K562 (cell line): ENCODE data around the gene IL1F10. TPM values are rescaled to one million over a fixed set of nuclear protein-coding genes. Genes with fewer than 3 reads are reported as not detected.

Experiments used
- ATAC-seq: fragments of 200-7000 bp; cut with Tn5 transposase; 3 replicates; pipeline ENCODE4 v1.9.1; 2020; ENCODE audit warnings: moderate library complexity
- BruUV-seq: library from RNA; stranded (reverse); fragments of 400-500 nt; replicated peaks from 2 replicates; lab custom pipeline; 2021; lab: Mats Ljungman, UMichigan
- CTCF ChIA-PET: fragments of 300-600 bp; formaldehyde crosslinking; extraction: SDS; loops from one replicate; lab custom pipeline; 2021; ENCODE audit warnings: low intra/inter-chr PET ratio; lab: Yijun Ruan, JAX
- POLR2A ChIA-PET: fragments of 300-600, 350-650 bp; sonication (Branson Sonifier 250); formaldehyde crosslinking; extraction: SDS; loops from one replicate; lab custom pipeline; 2021; ENCODE audit warnings: antibody characterized with exemption, inconsistent platforms; lab: Yijun Ruan, JAX
- DNase-seq, 4 experiments: peaks; one replicate each; pipeline versions ENCODE4 v3.0.0 to v3.0.0-alpha.2; 2011 to 2018; ENCODE audit warnings: low spot score in 3 of 4, mixed read lengths in 3 of 4; ENCODE audit errors: extremely low read depth in 1 of 4
- FAIRE-seq: peaks from 2 replicates; lab custom pipeline; 2011; peaks lifted over from hg19 to GRCh38; lab: Jason Lieb, UNC
- H2AFZ ChIP-seq: 2 replicates; pipeline ENCODE4 v1.6.0; 2011; ENCODE audit warnings: low read depth, low read length, control low read depth, inconsistent platforms
- H3K27ac ChIP-seq: fragments of 200-600 bp; 3 replicates; pipeline ENCODE4 v1.8.0; 2011; ENCODE audit warnings: low read depth, mild to moderate bottlenecking, control low read depth, inconsistent platforms, low read length, moderate library complexity, mixed read lengths; ENCODE audit errors: extremely low read depth
- H3K27me3 ChIP-seq, 2 experiments: fragments of 300-600 bp in 1 of 2; 2 replicates in 1 of 2; 3 replicates in 1 of 2; pipeline versions ENCODE4 v1.6.0 to v1.8.0; 2011; ENCODE audit warnings: inconsistent platforms in 2 of 2, low read length in 2 of 2, mild to moderate bottlenecking in 1 of 2, mixed read lengths in 1 of 2, moderate library complexity in 1 of 2; ENCODE audit not compliant: control insufficient read depth in 2 of 2, insufficient read depth in 2 of 2
- H3K36me3 ChIP-seq: fragments of 300-600 bp; 3 replicates; pipeline ENCODE4 v1.8.0; 2011; ENCODE audit warnings: mild to moderate bottlenecking, low read length, inconsistent platforms; ENCODE audit not compliant: control insufficient read depth, insufficient read depth
- H3K4me1 ChIP-seq, 2 experiments: fragments of 200-600 bp in 1 of 2; replicated peaks in 1 of 2; 2 replicates in 1 of 2; 3 replicates in 1 of 2; pipeline versions ENCODE4 v1.5.1 to v1.8.0; 2011; ENCODE audit warnings: inconsistent platforms in 2 of 2, low read length in 2 of 2, mild to moderate bottlenecking in 1 of 2, mixed read lengths in 1 of 2, moderate library complexity in 1 of 2; ENCODE audit not compliant: control insufficient read depth in 2 of 2, insufficient read depth in 2 of 2
- H3K4me2 ChIP-seq: 2 replicates; pipeline ENCODE4 v1.6.1; 2011; ENCODE audit warnings: low read length, control low read depth, inconsistent platforms, mixed read lengths; ENCODE audit not compliant: insufficient read depth
- H3K4me3 ChIP-seq: fragments of 200-600 bp; sonication (generic), shearing (Covaris generic); 2 replicates; pipeline ENCODE4 v1.5.1; 2016; ENCODE audit warnings: control low read depth, inconsistent platforms
- H3K79me2 ChIP-seq: fragments of 200-600 bp; 3 replicates; pipeline ENCODE4 v1.8.0; 2011; ENCODE audit warnings: low read length, inconsistent platforms; ENCODE audit not compliant: control insufficient read depth, insufficient read depth
- H3K9ac ChIP-seq, 2 experiments: 2 replicates each; pipeline versions ENCODE4 v1.6.0 to v1.6.1; 2011; ENCODE audit warnings: low read depth in 2 of 2, low read length in 2 of 2, control low read depth in 1 of 2, inconsistent platforms in 1 of 2, mild to moderate bottlenecking in 1 of 2, mixed read lengths in 1 of 2; ENCODE audit not compliant: insufficient read depth in 1 of 2
- H3K9me1 ChIP-seq: one replicate; pipeline ENCODE4 v1.6.0; 2011; ENCODE audit warnings: inconsistent platforms, mild to moderate bottlenecking, low read length, moderate library complexity; ENCODE audit not compliant: control insufficient read depth, insufficient read depth
- H3K9me3 ChIP-seq: replicated peaks from 2 replicates; pipeline ENCODE4 v1.5.1; 2011; ENCODE audit warnings: low read depth, low read length, inconsistent platforms; ENCODE audit not compliant: control insufficient read depth, insufficient read depth
- H4K20me1 ChIP-seq: replicated peaks from 2 replicates; pipeline ENCODE4 v1.6.1; 2011; ENCODE audit warnings: low read length, inconsistent platforms, mixed read lengths; ENCODE audit not compliant: control insufficient read depth, insufficient read depth
- AFF4 ChIP-seq: sonication (generic); formaldehyde crosslinking; IDR thresholded peaks from 2 replicates; pipeline ENCODE4 v1.8.0; 2023; ENCODE audit warnings: mild to moderate bottlenecking, missing genetic modification reagents
- DPF2 ChIP-seq: fragments of 450-650 bp; IDR thresholded peaks from 2 replicates; pipeline ENCODE4 v1.6.1; 2016
- HLTF ChIP-seq: fragments of 450-650 bp; IDR thresholded peaks from 2 replicates; pipeline ENCODE4 v1.6.1; 2016
- KAT2B ChIP-seq: IDR thresholded peaks from one replicate; pipeline ENCODE4 v1.6.1; 2012; ENCODE audit warnings: low read depth, mild to moderate bottlenecking, control low read depth, inconsistent platforms, low read length, moderate library complexity
- KDM5B ChIP-seq: fragments of 200-600 bp; sonication (generic); IDR thresholded peaks from 2 replicates; pipeline ENCODE4 v1.6.1; 2012; ENCODE audit warnings: low read depth, mild to moderate bottlenecking, moderate library complexity, low read length, control low read depth, inconsistent platforms; ENCODE audit not compliant: insufficient replicate concordance
- RFX7 ChIP-seq: fragments of 250-450 bp; sonication (Bioruptor Pico); IDR thresholded peaks from 2 replicates; pipeline ENCODE4 v1.5.1; 2021; ENCODE audit warnings: mild to moderate bottlenecking
- SETDB1 ChIP-seq: IDR thresholded peaks from one replicate; pipeline ENCODE4 v1.6.1; 2012; ENCODE audit warnings: low read length, control low read depth, inconsistent platforms
- STAT5B ChIP-seq: fragments of 250-450 bp; sonication (Bioruptor Pico); IDR thresholded peaks from 2 replicates; pipeline ENCODE4 v1.8.0; 2021; ENCODE audit warnings: mild to moderate bottlenecking, inconsistent platforms
- TRIM28 ChIP-seq: fragments of 450-650 bp; IDR thresholded peaks from 2 replicates; pipeline ENCODE4 v1.6.1; 2017
- ZBTB34 ChIP-seq: fragments of 250-450 bp; sonication (Bioruptor Pico); IDR thresholded peaks from 2 replicates; pipeline ENCODE4 v1.8.0; 2021; ENCODE audit warnings: mild to moderate bottlenecking, moderate library complexity
- ZNF24 ChIP-seq: fragments of 450-650 bp; IDR thresholded peaks from 2 replicates; pipeline ENCODE4 v1.6.1; 2016
- ZNF398 ChIP-seq: fragments of 250-450 bp; sonication (Bioruptor Pico); IDR thresholded peaks from 2 replicates; pipeline ENCODE4 v1.8.0; 2021; ENCODE audit warnings: moderate library complexity, mild to moderate bottlenecking, inconsistent platforms
- WGBS: fragments of 100-300 bp; shearing (Covaris generic); methylation state at CpG from one replicate; pipeline ENCODE4 v1.1.6; 2016; ENCODE audit warnings: low coverage, mixed read lengths; ENCODE audit not compliant: insufficient coverage; ENCODE audit errors: missing lambda C conversion rate; 5-methylcytosine and 5-hydroxymethylcytosine counted together
- in situ Hi-C: fragments of 300-500 bp; cut with MboI; formaldehyde crosslinking; loops from 4 replicates; pipeline ENCODE4 v1.15.0; 2018; ENCODE audit warnings: inconsistent platforms, mixed read lengths
- intact Hi-C: fragments of 100-400 bp; cut with micrococcal nuclease; formaldehyde crosslinking; loops from 2 replicates; pipeline ENCODE4 v1.14.2; 2022
- polyA plus RNA-seq, 8 experiments: library from polyadenylated mRNA; depleted of rRNA in 4 of 8; stranded (reverse) in 5 of 8; unstranded in 3 of 8; fragments of >200 nt; fragmentation: Nextera tagmentation in 2 of 8; fragmentation: Illumina TruSeq in 1 of 8; extraction: Ambion mirVana in 2 of 8; extraction: Trizol in 1 of 8; gene quantifications; 2 replicates each; pipeline versions ENCODE4 v1.2.1 to v1.2.3, GENCODE V29; 2011 to 2014; ENCODE audit warnings: inconsistent platforms in 1 of 8, missing spikeins in 1 of 8
- total RNA-seq, 7 experiments: library from RNA; depleted of rRNA in 6 of 7; stranded (reverse); fragments of >200 nt in 6 of 7; fragmentation: Illumina TruSeq in 2 of 7; extraction: Trizol in 2 of 7; gene quantifications; 2 replicates each; pipeline versions ENCODE4 v1.2.1 to v1.2.3, GENCODE V29; 2011 to 2021; ENCODE audit warnings: low replicate concordance in 1 of 7

Gene IL1F10
- total and polyA plus RNA-seq, 9 of the 15 experiments (the other 6 are each of a cell fraction or from before 2014, with no cell fraction given) = not detected

- Histone ChIP-seq H4K20me1 (no peaks in the 10 kb centered on the region), H3K27ac (no peak overlapping the region), H2AFZ (no peak overlapping the region), H3K9ac (no peak overlapping the region), H3K79me2 (no peaks in the 10 kb centered on the region), H3K9me1 (no peaks in the 10 kb centered on the region), H3K4me3 (no peak overlapping the region), H3K4me1 (no peaks in the 10 kb centered on the region; a peak in 1 of 5 replicates), H3K36me3 (no peaks in the 10 kb centered on the region), H3K9me3 (0 out of 2 replicates have a peak, but pooled peaks cover 2% of the 10 kb centered on the region), H3K27me3 (peaks cover 16 to 32% of the 10 kb centered on the region in 2 experiments), H3K4me2 (no peak overlapping the region)
- ChIA-PET POLR2A (no interaction called here), CTCF (no interaction called here)
- intact Hi-C loops (no loop called here), in situ Hi-C loops (no loop called here)
- no TSS peak for BruUV-seq
- DNase-seq (no peak), ATAC-seq (no peak), FAIRE-seq (no peak)
- 3% methylated on average over 4 of the region's 4 CpGs for WGBS
- TF ChIP-seq ZBTB34 (CRISPR knock-in tag) (no peak), RFX7 (no peak), KDM5B (no peak), HLTF (no peak), SETDB1 (no peak), KAT2B (no peak), AFF4 (CRISPR knock-in tag) (no peak), STAT5B (CRISPR knock-in tag) (no peak), DPF2 (no peak), TRIM28 (no peak), ZNF398 (no peak), ZNF24 (no peak)
Measured at GRCh38 chr2:113098041-113098440, 30.3 kb downstream of the IL1F10 start.
